ENCODE measurements around the gene TACR1.

The TACR1 gene

GRCh38 chr2:75023666-75024455, 175.5 kb downstream of the TACR1 start:
- DNase-seq (ENCODE audit: low read depth, low spot score) = no peak

- DNase-seq (ENCODE audit: low read depth, low spot score) = no peak
Measured at GRCh38 chr2:75022516-75022915, 176.8 kb downstream of the TACR1 start.

GRCh38 chr2:75021672-75022071, 177.6 kb downstream of the TACR1 start:
- DNase-seq (ENCODE audit: low read depth, low spot score) = peak; percentile 23

GRCh38 chr2:75020476-75020875, 178.8 kb downstream of the TACR1 start:
- no peak for DNase-seq (ENCODE audit: low read depth, low spot score)

GRCh38 chr2:75019790-75020189, 179.5 kb downstream of the TACR1 start:
- DNase-seq (ENCODE audit: low read depth, low spot score) = no peak

GRCh38 chr2:75018162-75018561, 181.2 kb downstream of the TACR1 start:
- DNase-seq (ENCODE audit: low read depth, low spot score) = no peak

GRCh38 chr2:75012080-75012479, 187.2 kb downstream of the TACR1 start:
- no peak for DNase-seq (ENCODE audit: low read depth, low spot score)

DNA sequence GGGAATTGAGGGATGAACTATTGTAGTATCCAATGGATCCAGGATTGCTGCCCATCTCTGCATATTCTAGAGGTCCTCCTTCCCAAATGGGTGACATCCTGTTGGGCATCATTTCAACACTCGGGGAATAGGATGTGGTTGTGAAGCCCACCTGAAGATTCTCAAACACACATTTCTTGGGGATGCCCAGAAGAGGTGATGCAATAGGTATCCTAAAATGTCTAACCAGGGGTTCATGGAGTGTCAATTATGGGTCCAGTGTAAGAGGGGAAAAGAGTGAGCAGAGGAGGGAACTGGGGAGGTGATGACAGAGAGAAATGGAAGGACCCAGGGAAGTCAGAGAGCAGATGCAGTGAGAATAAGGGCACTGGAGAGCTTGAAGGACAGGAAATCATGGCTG, 188.7 kb downstream of the TACR1 start:
- no peak for DNase-seq (ENCODE audit: low read depth, low spot score)

- no peak for DNase-seq (ENCODE audit: low read depth, low spot score)
Measured at GRCh38 chr2:75007819-75008218, 191.5 kb downstream of the TACR1 start.

DNA sequence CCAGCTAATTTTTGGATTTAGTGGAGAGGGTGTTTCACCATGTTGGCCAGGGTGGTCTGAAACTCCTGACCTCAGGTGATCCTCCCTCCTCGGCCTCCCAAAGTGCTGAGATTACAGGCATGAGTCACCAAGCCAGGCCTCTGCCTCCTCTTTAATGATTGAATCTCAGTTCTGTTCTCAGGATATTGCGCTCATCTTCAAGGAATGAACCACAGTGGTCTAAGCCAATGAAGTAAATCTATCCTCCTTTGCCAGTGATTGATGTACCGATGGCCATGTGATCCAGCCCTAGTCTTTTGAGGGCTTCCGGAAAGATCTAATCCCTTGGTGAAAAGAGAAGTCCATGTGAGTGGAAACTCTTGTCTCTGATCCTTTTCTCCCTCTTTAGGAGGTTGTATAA, 192.3 kb downstream of the TACR1 start:
- no peak for DNase-seq (ENCODE audit: low read depth, low spot score)

GRCh38 chr2:75006041-75006440, 193.3 kb downstream of the TACR1 start:
- no peak for DNase-seq (ENCODE audit: low read depth, low spot score)

- no peak for DNase-seq (ENCODE audit: low read depth, low spot score)
Measured at GRCh38 chr2:75003773-75004172, 195.5 kb downstream of the TACR1 start.

- DNase-seq (ENCODE audit: low read depth, low spot score) = no peak
Measured at GRCh38 chr2:75003276-75003675, 196.0 kb downstream of the TACR1 start.

- DNase-seq (ENCODE audit: low read depth, low spot score) = no peak
Measured at GRCh38 chr2:75002007-75002406, 197.3 kb downstream of the TACR1 start.

DNA sequence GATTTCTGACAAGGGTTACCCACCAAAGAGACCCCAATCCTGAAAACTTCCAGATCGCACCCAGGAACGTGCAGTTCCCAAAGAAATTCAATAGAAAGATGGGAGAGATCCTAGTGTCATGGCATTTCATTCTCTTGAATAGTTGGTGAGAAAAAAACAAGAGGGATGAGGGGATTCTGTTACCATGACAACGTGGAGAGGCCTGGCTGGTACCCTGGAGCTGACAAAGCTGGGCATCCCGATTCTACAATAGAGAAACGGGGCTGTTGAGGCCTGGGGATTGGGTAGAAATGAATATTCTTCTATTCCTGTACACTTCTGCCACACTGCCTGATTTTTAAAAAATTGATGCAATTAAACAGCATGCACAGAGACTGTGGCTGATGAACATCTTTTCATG, 199.9 kb downstream of the TACR1 start:
- no peak for DNase-seq (ENCODE audit: low read depth, low spot score)

All from ELF-1 (cell line).